WTC11 (cell line): Measurements from ENCODE around the gene STYXL2. TPM values are rescaled to one million over a fixed set of nuclear protein-coding genes. Genes with fewer than 3 reads are reported as not detected.

Source experiments
- ATAC-seq: fragments of 200-7000 bp; cut with Tn5 transposase; 2 replicates; pipeline ENCODE4 v1.10.0; 2021; ENCODE audit warnings: mild to moderate bottlenecking, moderate library complexity
- CTCF ChIA-PET: fragments of 300-600 bp; sonication (Branson Sonifier 250); formaldehyde crosslinking; loops from one replicate; lab custom pipeline; 2021; ENCODE audit warnings: antibody characterized with exemption; lab: Charles Lee
- POLR2A ChIA-PET: fragments of 350-600 bp; sonication (Branson Sonifier 250); formaldehyde crosslinking; loops from one replicate; lab custom pipeline; 2021; ENCODE audit warnings: antibody characterized with exemption; lab: Charles Lee
- DNase-seq: peaks from one replicate; pipeline ENCODE4 v3.0.0; 2021; ENCODE audit warnings: low spot score
- H3K27ac Mint-ChIP-seq: 2 replicates; pipeline ENCODE4 v1.8.0; 2021; ENCODE audit warnings: mixed read lengths
- H3K27me3 Mint-ChIP-seq: 2 replicates; pipeline ENCODE4 v1.8.0; 2021; ENCODE audit warnings: low read depth, mild to moderate bottlenecking, moderate library complexity, mixed read lengths
- H3K36me3 Mint-ChIP-seq: 2 replicates; pipeline ENCODE4 v1.8.0; 2021; ENCODE audit warnings: mixed read lengths
- H3K4me1 Mint-ChIP-seq: 2 replicates; pipeline ENCODE4 v1.8.0; 2022; ENCODE audit warnings: mixed read lengths
- H3K4me3 Mint-ChIP-seq: 2 replicates; pipeline ENCODE4 v1.8.0; 2021; ENCODE audit warnings: mild to moderate bottlenecking, moderate library complexity, mixed read lengths
- H3K9me3 Mint-ChIP-seq: 2 replicates; pipeline ENCODE4 v1.8.0; 2021; ENCODE audit warnings: mixed read lengths
- AFF4 ChIP-seq: sonication (generic); formaldehyde crosslinking; IDR thresholded peaks from 2 replicates; pipeline ENCODE4 v1.8.1; 2023; ENCODE audit warnings: mild to moderate bottlenecking, missing genetic modification reagents, borderline replicate concordance
- CBFB ChIP-seq: sonication (generic); formaldehyde crosslinking; IDR thresholded peaks from 2 replicates; pipeline ENCODE4 v1.8.1; 2022; ENCODE audit warnings: mild to moderate bottlenecking, low read depth, missing genetic modification reagents
- ESRRA ChIP-seq: sonication (generic); formaldehyde crosslinking; IDR thresholded peaks from 2 replicates; pipeline ENCODE4 v1.8.1; 2022; ENCODE audit warnings: mild to moderate bottlenecking, missing genetic modification reagents, borderline replicate concordance
- ETV6 ChIP-seq: sonication (generic); formaldehyde crosslinking; IDR thresholded peaks from 2 replicates; pipeline ENCODE4 v1.8.1; 2022; ENCODE audit warnings: mild to moderate bottlenecking, missing genetic modification reagents
- FOXK1 ChIP-seq: sonication (generic); formaldehyde crosslinking; IDR thresholded peaks from 2 replicates; pipeline ENCODE4 v1.8.0; 2022; ENCODE audit warnings: mild to moderate bottlenecking, moderate library complexity, missing genetic modification reagents
- JUN ChIP-seq: sonication (generic); formaldehyde crosslinking; IDR thresholded peaks from 2 replicates; pipeline ENCODE4 v1.8.0; 2023; ENCODE audit warnings: mild to moderate bottlenecking, missing genetic modification reagents
- MXD4 ChIP-seq: fragments of 250-450 bp; sonication (Bioruptor Pico); IDR thresholded peaks from 2 replicates; pipeline ENCODE4 v1.8.0; 2021; ENCODE audit warnings: mild to moderate bottlenecking, moderate library complexity, borderline replicate concordance
- NR3C1 ChIP-seq: sonication (generic); formaldehyde crosslinking; conservative IDR thresholded peaks from 2 replicates; pipeline ENCODE4 v1.8.1; 2023; ENCODE audit warnings: low read depth, mild to moderate bottlenecking, missing genetic modification reagents
- SOX15 ChIP-seq: fragments of 250-450 bp; sonication (Bioruptor Pico); IDR thresholded peaks from 2 replicates; pipeline ENCODE4 v1.9.0; 2021; ENCODE audit warnings: mild to moderate bottlenecking
- SP1 ChIP-seq: sonication (generic); formaldehyde crosslinking; conservative IDR thresholded peaks from 2 replicates; pipeline ENCODE4 v1.8.1; 2022; ENCODE audit warnings: missing genetic modification reagents
- STAT6 ChIP-seq: sonication (generic); formaldehyde crosslinking; conservative IDR thresholded peaks from 2 replicates; pipeline ENCODE4 v1.8.1; 2023; ENCODE audit warnings: mild to moderate bottlenecking, low read depth, missing genetic modification reagents, moderate library complexity
- ZNF425 ChIP-seq: fragments of 250-450 bp; sonication (Bioruptor Pico); conservative IDR thresholded peaks from 2 replicates; pipeline ENCODE4 v1.9.0; 2021; ENCODE audit warnings: mild to moderate bottlenecking
- ZSCAN18 ChIP-seq: fragments of 250-450 bp; sonication (Bioruptor Pico); IDR thresholded peaks from 2 replicates; pipeline ENCODE4 v2.1.2; 2022; ENCODE audit warnings: mild to moderate bottlenecking, moderate library complexity
- total RNA-seq: library from RNA; stranded (reverse); gene quantifications from 3 replicates; pipeline ENCODE4 v1.2.3, GENCODE V29; 2021
- TF ChIP-seq, protein P1 (sequence below): sonication (generic); formaldehyde crosslinking; IDR thresholded peaks from 2 replicates; pipeline ENCODE4 v1.8.0; 2023; ENCODE audit warnings: mild to moderate bottlenecking, missing genetic modification reagents
- TF ChIP-seq, protein P2 (sequence below): fragments of 250-450 bp; sonication (Bioruptor Pico); IDR thresholded peaks from 2 replicates; pipeline ENCODE4 v1.9.0; 2021; ENCODE audit warnings: mild to moderate bottlenecking
- TF ChIP-seq, protein P3 (sequence below): sonication (generic); formaldehyde crosslinking; IDR thresholded peaks from 2 replicates; pipeline ENCODE4 v1.8.1; 2023; ENCODE audit warnings: mild to moderate bottlenecking, moderate library complexity, missing genetic modification reagents
- TF ChIP-seq, protein P4 (sequence below): sonication (generic); formaldehyde crosslinking; IDR thresholded peaks from 2 replicates; pipeline ENCODE4 v1.8.0; 2022; ENCODE audit warnings: mild to moderate bottlenecking, missing genetic modification reagents

The STYXL2 gene
- total RNA-seq, 1 experiment from 2014 or later = 0.59 TPM

GRCh38 chr1:167135281-167135840 is 41.5 kb downstream of the STYXL2 start:
- no peak for DNase-seq
- peaks cover 7% of the 10 kb centered on the region for H3K9me3 Mint-ChIP-seq
- CTCF ChIA-PET = interaction anchor here (0.7 to 5.2 kb wide), 4 partner anchors 10 to 85 kb away, joined by 3 to 19 read pairs (median 4); partner anchors contain the start of gene POU2F1

More at GRCh38 chr1:167135281-167135840, 41.5 kb downstream of the STYXL2 start:
- peaks cover 4% of the 10 kb centered on the region for H3K36me3 Mint-ChIP-seq
- TF ChIP-seq ETV6 (no peak), STAT6 (no peak), ESRRA (CRISPR knock-in tag) (no peak), ZNF425 (CRISPR knock-in tag) (no peak), MXD4 (CRISPR knock-in tag) (no peak), SOX15 (CRISPR knock-in tag) (no peak), CBFB (CRISPR knock-in tag) (no peak), AFF4 (CRISPR knock-in tag) (no peak), ZSCAN18 (CRISPR knock-in tag) (no peak), FOXK1 (no peak), JUN (no peak), NR3C1 (no peak), SP1 (no peak)
- TF ChIP-seq, protein P1, sequence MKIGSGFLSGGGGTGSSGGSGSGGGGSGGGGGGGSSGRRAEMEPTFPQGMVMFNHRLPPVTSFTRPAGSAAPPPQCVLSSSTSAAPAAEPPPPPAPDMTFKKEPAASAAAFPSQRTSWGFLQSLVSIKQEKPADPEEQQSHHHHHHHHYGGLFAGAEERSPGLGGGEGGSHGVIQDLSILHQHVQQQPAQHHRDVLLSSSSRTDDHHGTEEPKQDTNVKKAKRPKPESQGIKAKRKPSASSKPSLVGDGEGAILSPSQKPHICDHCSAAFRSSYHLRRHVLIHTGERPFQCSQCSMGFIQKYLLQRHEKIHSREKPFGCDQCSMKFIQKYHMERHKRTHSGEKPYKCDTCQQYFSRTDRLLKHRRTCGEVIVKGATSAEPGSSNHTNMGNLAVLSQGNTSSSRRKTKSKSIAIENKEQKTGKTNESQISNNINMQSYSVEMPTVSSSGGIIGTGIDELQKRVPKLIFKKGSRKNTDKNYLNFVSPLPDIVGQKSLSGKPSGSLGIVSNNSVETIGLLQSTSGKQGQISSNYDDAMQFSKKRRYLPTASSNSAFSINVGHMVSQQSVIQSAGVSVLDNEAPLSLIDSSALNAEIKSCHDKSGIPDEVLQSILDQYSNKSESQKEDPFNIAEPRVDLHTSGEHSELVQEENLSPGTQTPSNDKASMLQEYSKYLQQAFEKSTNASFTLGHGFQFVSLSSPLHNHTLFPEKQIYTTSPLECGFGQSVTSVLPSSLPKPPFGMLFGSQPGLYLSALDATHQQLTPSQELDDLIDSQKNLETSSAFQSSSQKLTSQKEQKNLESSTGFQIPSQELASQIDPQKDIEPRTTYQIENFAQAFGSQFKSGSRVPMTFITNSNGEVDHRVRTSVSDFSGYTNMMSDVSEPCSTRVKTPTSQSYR = no peak
- TF ChIP-seq, protein P2, sequence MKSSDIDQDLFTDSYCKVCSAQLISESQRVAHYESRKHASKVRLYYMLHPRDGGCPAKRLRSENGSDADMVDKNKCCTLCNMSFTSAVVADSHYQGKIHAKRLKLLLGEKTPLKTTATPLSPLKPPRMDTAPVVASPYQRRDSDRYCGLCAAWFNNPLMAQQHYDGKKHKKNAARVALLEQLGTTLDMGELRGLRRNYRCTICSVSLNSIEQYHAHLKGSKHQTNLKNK = no peak
- TF ChIP-seq, protein P3, sequence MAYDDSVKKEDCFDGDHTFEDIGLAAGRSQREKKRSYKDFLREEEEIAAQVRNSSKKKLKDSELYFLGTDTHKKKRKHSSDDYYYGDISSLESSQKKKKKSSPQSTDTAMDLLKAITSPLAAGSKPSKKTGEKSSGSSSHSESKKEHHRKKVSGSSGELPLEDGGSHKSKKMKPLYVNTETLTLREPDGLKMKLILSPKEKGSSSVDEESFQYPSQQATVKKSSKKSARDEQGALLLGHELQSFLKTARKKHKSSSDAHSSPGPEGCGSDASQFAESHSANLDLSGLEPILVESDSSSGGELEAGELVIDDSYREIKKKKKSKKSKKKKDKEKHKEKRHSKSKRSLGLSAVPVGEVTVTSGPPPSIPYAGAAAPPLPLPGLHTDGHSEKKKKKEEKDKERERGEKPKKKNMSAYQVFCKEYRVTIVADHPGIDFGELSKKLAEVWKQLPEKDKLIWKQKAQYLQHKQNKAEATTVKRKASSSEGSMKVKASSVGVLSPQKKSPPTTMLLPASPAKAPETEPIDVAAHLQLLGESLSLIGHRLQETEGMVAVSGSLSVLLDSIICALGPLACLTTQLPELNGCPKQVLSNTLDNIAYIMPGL (CRISPR knock-in tag) = no peak
- TF ChIP-seq, protein P4, sequence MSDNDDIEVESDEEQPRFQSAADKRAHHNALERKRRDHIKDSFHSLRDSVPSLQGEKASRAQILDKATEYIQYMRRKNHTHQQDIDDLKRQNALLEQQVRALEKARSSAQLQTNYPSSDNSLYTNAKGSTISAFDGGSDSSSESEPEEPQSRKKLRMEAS (CRISPR knock-in tag) = no peak
- ATAC-seq = no peak
- no peaks in the 10 kb centered on the region; the same call in none of the 2 replicates for H3K27me3 Mint-ChIP-seq
- POLR2A ChIA-PET = no interaction called here
- peaks cover 52% of the 10 kb centered on the region for H3K4me1 Mint-ChIP-seq
- no peak overlapping the region for H3K4me3 Mint-ChIP-seq
- no peak overlapping the region for H3K27ac Mint-ChIP-seq
